Muscle of leg (tissue), 9 donors: ENCODE results near the gene FAM163A. TPM values are rescaled to one million over a fixed set of nuclear protein-coding genes. Genes with fewer than 3 reads are reported as not detected.

Source experiments
- polyA plus RNA-seq, 8 donors: library from polyadenylated mRNA; unstranded; fragments of 120-200 nt; gene quantifications; one replicate each; pipeline versions ENCODE4 v1.2.1 to v1.2.3, GENCODE V29; 2013; ENCODE audit warnings: inconsistent platforms in 1 of 8, low replicate concordance in 1 of 8; ENCODE audit not compliant: insufficient read length in 8 of 8, insufficient read depth in 1 of 8
- total RNA-seq: library from RNA; stranded (reverse); fragments of 120-200 nt; gene quantifications from one replicate; pipeline ENCODE4 v1.2.4, GENCODE V29; 2013

Gene FAM163A
- total and polyA plus RNA-seq, 9 donors = 0.27 to 1.00 (median 0.72) TPM

Other genes with a start within 250 kb of the FAM163A start
- not detected for gene NPHS2, start 167.3 kb upstream of the FAM163A start, total RNA-seq
- not detected for gene NPHS2, start 167.3 kb upstream of the FAM163A start, polyA plus RNA-seq
- gene TDRD5, start 151.5 kb upstream of the FAM163A start, total RNA-seq = under 0.01 TPM
- gene TDRD5, start 151.5 kb upstream of the FAM163A start, polyA plus RNA-seq = under 1 TPM in 2 of 8 donors, not detected in 6; 0.16 to 0.24 TPM
- gene TOR1AIP2, start 134.5 kb downstream of the FAM163A start, total RNA-seq = 50.8 TPM
- 10 to 100 TPM; 22.8 to 35.0 (median 27.9) TPM for gene TOR1AIP2, start 134.5 kb downstream of the FAM163A start, polyA plus RNA-seq
- 45.9 TPM for gene TOR1AIP1, start 139.0 kb downstream of the FAM163A start, total RNA-seq
- 10 to 100 TPM; 34.9 to 57.4 (median 47.5) TPM for gene TOR1AIP1, start 139.0 kb downstream of the FAM163A start, polyA plus RNA-seq
- 59.3 TPM for gene CEP350, start 211.5 kb downstream of the FAM163A start, total RNA-seq
- gene CEP350, start 211.5 kb downstream of the FAM163A start, polyA plus RNA-seq = 10 to 100 TPM; 15.8 to 34.3 (median 28.2) TPM